T-helper 2 cell treated with Interferon-gamma antibody and Interleukin-4, amounts not matched to agents 100 ng/mL and 5 ng/mL, for 36 hours (primary cell): ENCODE results near the gene NFATC2. TPM values are rescaled to one million over a fixed set of nuclear protein-coding genes. Genes with fewer than 3 reads are reported as not detected.

Experiments
- intact Hi-C: fragments of 100-400 bp; cut with micrococcal nuclease; formaldehyde crosslinking; loops from one replicate; pipeline ENCODE4 v1.15.1; 2023
- total RNA-seq: library from RNA; stranded (reverse); gene quantifications from 2 replicates; pipeline ENCODE4 v1.2.3, GENCODE V29; 2022

Gene NFATC2
- total RNA-seq, 1 donor from 2014 or later = 62.3 TPM

DNA sequence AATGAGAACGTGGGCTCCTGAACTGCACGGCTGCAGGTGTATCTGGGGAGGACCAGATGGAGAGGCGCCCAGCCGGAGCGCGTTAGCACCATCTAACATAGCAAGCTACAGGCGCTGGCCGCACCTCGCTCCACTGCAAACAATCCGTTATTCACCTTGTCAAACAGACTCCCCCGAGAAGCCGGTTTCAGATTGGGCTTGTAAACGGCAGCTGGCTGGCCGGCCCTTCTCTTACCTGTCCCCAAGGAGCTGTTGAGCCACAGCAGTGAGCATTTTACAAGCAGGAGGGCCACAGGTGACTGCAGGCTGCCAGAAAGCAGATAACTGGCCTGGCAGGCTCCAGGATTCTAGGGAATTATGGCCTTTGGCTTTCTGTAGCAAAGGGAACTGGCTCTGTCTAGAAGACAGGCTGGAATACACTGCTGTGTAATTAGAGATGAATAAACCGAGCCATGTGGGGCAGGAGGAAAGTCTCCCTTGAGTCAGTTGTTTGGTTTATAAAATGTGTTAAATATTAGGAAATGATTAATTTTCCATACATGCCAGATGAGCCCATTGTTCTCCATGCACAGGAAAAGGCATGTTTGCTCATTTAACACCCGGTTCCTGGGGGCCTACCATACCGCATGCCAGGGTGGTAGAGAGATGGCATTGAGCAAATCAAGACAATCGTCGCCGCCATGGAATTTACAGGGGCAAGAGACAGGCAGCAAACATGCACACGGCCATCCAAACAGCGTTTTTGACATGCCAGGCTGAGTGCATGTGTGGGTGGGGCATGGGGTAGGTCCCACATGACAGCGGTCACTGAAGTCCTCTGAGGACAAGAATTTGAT lies 159.3 kb downstream of the NFATC2 start:
- intact Hi-C loops = no loop called here

DNA sequence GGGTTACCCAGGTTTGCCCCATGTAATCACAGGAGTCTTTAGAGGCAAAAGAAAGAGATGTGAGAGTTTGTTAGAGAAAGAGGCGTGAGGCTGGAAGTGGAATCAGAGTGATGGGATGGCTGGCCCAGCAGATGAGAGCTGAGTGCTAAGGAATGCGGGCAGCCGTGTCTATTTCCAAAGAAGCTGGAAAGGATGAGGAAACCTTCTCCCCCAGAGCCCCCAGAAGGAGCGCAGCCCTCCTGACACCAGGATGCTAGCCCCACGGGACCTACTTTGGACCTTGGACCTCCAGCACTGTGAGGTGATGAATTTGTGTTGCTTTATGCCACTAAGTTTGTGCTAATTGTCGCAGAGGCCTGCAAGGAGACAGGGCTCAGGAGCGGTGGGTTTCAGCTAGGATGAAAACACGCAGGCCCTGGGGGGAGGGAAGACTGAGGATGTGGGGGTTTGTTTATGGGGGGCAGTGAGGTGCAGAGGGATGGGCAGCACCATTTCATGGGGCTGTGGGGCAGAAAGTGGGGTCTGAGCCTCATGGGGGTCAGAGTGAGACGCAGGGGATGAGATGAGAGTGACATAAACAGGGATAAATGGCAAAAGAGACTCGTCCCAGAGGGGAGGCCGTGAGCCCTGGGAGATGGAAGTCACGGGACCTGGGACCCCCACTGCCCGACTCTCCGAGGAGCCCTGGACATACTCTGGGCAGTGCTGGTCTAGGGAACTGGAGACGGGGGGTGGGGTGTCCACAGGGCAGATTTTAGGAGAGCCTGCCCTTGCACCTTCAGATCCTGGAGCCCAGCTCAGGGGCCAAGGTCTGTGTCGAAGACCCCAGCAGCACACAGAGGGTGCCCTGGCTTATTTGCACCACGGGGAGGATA lies 160.2 kb downstream of the NFATC2 start:
- intact Hi-C loops = no loop called here

DNA sequence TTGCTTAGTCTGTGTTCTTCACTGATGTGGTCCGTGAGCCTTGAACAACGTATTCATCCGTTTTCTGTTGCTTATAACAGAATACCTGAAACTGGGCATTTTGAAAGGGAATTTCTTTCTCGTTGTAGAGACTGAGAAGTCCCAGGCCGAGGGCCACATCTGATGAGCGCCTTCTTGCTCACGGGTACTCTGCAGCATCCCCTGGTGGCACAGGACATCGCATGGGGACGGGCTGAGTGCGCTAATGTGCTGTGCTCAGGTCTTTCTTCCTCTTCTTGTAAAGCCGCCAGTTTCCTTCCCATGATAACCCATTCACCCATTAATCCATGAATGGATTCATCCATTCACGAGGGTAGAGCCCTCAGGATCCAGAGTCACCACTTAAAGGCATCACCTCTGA lies 161.0 kb downstream of the NFATC2 start:
- intact Hi-C loops = no loop called here

GRCh38 chr20:51380401-51381385 lies 161.8 kb downstream of the NFATC2 start:
- intact Hi-C loops = no loop called here

GRCh38 chr20:51379601-51380341 lies 162.7 kb downstream of the NFATC2 start:
- intact Hi-C loops = no loop called here

- intact Hi-C loops = no loop called here
Measured at GRCh38 chr20:51378171-51378928, 164.2 kb downstream of the NFATC2 start.

DNA sequence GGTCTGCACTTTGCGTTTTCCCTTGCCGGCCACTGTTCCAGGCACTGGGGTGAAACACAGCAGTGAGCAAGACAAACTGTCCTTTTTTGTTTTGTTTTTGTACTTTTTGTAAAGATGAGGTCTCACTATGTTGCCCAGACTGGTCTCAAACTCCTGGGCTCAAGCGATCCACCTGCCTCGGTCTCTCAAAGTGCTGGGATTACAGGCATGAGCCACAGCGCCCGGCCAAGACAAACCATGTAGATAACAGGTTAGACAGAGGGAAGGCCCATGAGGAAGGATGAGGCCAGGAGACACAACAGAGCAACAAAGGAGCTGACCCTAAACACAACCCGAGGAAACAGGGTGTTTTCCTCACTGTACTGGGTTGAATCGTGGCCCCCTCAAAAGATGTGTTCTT lies 165.4 kb downstream of the NFATC2 start:
- intact Hi-C loops = no loop called here

DNA sequence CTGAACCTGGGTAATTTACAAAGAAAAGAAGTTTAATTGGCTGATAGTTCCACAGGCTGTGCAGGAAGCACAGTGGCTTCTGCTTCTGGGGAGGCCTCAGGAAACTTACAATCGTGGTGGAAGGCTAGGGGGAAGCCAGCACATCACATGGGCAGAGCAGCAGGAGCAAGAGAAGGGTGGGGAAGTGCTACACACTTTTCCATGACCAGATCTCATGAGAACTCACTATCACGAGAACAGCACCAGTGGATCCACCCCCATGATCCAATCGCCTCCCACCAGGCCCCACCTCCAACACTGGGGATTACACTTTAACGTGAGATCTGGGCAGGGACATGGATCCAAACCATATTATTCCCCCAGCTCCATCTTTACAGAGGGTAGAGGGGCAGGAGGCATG lies 166.4 kb downstream of the NFATC2 start:
- intact Hi-C loops = no loop called here

GRCh38 chr20:51375561-51375960 lies 167.0 kb downstream of the NFATC2 start:
- intact Hi-C loops = no loop called here

- intact Hi-C loops = no loop called here
Measured at GRCh38 chr20:51374961-51375360, 167.6 kb downstream of the NFATC2 start.

DNA sequence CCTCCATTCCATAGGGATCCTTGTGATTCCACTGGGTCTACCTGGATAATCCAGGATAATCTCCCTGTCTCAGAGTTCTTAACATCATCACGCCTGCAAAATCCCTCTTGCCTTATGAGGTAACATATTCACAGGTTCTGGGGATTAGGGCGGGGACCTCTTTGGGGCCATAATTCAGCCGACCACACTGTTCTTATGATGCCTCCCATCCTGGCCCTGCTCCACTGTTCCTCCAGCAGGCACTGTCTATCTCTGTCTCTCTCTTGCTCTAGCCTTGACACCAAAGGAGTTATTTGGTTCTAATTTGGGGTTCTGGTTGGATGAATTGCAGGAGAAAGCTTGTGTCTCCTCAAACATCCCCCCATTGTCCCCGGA lies 168.1 kb downstream of the NFATC2 start:
- intact Hi-C loops = no loop called here

- intact Hi-C loops = no loop called here
Measured at GRCh38 chr20:51373713-51374455, 168.6 kb downstream of the NFATC2 start.

- intact Hi-C loops = loop anchor here (1.0 kb wide), 2 partner anchors 222 to 251 kb away; no protein-coding TSS in a partner anchor
Measured at GRCh38 chr20:51372966-51373365, 169.6 kb downstream of the NFATC2 start.

- intact Hi-C loops = loop anchor here (1.0 kb wide), 2 partner anchors 223 to 252 kb away; no protein-coding TSS in a partner anchor
Measured at GRCh38 chr20:51372176-51372803, 170.2 kb downstream of the NFATC2 start.

GRCh38 chr20:51371720-51372119 lies 170.8 kb downstream of the NFATC2 start:
- intact Hi-C loops = loop anchor here (1.0 kb wide), 2 partner anchors 224 to 253 kb away; no protein-coding TSS in a partner anchor

- intact Hi-C loops = no loop called here
Measured at GRCh38 chr20:51369503-51369902, 173.0 kb downstream of the NFATC2 start.

- intact Hi-C loops = no loop called here
Measured at GRCh38 chr20:51368461-51369211, 173.9 kb downstream of the NFATC2 start.
